ENCODE results near the gene TSNAX. TPM values are rescaled to one million over a fixed set of nuclear protein-coding genes. Genes with fewer than 3 reads are reported as not detected.

The TSNAX gene
- total and polyA plus RNA-seq, 4 donors, result 12.8 to 25.4 (median 19.6) TPM

DNA sequence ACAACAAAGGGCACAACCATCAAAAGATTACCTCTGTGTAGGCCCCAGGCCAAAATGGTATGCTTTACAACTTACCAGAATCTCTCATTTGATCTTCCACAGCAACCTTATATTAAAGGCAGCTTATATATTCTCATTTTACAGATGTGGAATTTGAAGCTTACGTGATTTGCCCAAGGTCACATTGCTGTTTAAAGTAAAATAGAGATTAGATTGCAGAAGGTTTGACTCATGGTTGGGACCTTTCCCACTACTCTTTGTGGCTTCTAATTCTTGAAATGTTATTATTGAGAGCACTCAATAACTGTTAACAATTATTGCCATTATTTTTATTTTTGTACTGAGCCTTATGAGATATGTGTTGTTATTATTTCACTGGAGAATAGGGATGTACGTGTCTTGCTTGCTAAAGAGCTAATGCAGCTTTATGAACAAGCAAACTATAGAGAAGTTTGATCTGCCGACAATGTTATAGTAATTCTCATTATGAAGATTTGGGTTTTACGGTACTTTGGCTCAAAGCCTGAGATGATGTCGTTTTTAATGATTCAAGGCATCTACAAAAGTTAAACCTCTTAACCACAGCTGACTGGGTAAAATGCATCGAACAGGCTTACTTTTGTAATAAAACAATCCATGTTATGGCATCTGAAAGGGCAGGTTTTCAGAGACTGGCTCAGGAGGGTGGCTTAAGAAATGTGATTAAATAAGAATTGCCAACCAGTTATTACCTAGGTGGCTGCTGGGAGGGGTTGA lies 43.3 kb upstream of the TSNAX start:
- WGBS, result 84% methylated on average over 6 of the region's 6 CpGs
- H3K4me1 ChIP-seq (ENCODE audit: control insufficient read depth in 4 of 4, insufficient read depth in 4 of 4, low read length in 3 of 4), result no peaks in the 10 kb centered on the region
- no peaks in the 10 kb centered on the region for H3K9me3 ChIP-seq (ENCODE audit: control insufficient read depth in 4 of 4, low read length in 3 of 4)
- H3K27me3 ChIP-seq (ENCODE audit: control insufficient read depth in 4 of 4, insufficient read depth in 4 of 4, low read length in 3 of 4), result no peaks in the 10 kb centered on the region
- TF ChIP-seq, protein P1, sequence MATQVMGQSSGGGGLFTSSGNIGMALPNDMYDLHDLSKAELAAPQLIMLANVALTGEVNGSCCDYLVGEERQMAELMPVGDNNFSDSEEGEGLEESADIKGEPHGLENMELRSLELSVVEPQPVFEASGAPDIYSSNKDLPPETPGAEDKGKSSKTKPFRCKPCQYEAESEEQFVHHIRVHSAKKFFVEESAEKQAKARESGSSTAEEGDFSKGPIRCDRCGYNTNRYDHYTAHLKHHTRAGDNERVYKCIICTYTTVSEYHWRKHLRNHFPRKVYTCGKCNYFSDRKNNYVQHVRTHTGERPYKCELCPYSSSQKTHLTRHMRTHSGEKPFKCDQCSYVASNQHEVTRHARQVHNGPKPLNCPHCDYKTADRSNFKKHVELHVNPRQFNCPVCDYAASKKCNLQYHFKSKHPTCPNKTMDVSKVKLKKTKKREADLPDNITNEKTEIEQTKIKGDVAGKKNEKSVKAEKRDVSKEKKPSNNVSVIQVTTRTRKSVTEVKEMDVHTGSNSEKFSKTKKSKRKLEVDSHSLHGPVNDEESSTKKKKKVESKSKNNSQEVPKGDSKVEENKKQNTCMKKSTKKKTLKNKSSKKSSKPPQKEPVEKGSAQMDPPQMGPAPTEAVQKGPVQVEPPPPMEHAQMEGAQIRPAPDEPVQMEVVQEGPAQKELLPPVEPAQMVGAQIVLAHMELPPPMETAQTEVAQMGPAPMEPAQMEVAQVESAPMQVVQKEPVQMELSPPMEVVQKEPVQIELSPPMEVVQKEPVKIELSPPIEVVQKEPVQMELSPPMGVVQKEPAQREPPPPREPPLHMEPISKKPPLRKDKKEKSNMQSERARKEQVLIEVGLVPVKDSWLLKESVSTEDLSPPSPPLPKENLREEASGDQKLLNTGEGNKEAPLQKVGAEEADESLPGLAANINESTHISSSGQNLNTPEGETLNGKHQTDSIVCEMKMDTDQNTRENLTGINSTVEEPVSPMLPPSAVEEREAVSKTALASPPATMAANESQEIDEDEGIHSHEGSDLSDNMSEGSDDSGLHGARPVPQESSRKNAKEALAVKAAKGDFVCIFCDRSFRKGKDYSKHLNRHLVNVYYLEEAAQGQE (IDR thresholded peaks at IDR 0.05), result no peak
- no peak for TF ChIP-seq EGR1 (IDR thresholded peaks at IDR 0.05; ENCODE audit: low read depth in 2 of 2)
- TF ChIP-seq, protein P2, sequence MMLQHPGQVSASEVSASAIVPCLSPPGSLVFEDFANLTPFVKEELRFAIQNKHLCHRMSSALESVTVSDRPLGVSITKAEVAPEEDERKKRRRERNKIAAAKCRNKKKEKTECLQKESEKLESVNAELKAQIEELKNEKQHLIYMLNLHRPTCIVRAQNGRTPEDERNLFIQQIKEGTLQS (IDR thresholded peaks at IDR 0.05), result no peak
- TF ChIP-seq, protein P3, sequence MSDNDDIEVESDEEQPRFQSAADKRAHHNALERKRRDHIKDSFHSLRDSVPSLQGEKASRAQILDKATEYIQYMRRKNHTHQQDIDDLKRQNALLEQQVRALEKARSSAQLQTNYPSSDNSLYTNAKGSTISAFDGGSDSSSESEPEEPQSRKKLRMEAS (IDR thresholded peaks at IDR 0.05), result no peak
- no peak for TF ChIP-seq RAD21 (IDR thresholded peaks at IDR 0.05)
- no peak for TF ChIP-seq HNF4A (conservative IDR thresholded peaks at IDR 0.05)
- TF ChIP-seq GABPA (IDR thresholded peaks at IDR 0.05 in 1 of 2, conservative IDR thresholded peaks at IDR 0.05 in 1 of 2), result no peak
- no peak for TF ChIP-seq FOXA1 (IDR thresholded peaks at IDR 0.05)
- TF ChIP-seq, protein P4, sequence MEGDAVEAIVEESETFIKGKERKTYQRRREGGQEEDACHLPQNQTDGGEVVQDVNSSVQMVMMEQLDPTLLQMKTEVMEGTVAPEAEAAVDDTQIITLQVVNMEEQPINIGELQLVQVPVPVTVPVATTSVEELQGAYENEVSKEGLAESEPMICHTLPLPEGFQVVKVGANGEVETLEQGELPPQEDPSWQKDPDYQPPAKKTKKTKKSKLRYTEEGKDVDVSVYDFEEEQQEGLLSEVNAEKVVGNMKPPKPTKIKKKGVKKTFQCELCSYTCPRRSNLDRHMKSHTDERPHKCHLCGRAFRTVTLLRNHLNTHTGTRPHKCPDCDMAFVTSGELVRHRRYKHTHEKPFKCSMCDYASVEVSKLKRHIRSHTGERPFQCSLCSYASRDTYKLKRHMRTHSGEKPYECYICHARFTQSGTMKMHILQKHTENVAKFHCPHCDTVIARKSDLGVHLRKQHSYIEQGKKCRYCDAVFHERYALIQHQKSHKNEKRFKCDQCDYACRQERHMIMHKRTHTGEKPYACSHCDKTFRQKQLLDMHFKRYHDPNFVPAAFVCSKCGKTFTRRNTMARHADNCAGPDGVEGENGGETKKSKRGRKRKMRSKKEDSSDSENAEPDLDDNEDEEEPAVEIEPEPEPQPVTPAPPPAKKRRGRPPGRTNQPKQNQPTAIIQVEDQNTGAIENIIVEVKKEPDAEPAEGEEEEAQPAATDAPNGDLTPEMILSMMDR (IDR thresholded peaks at IDR 0.05; ENCODE audit: low read depth, low read length, missing input control), result no peak
- TF ChIP-seq JUND (IDR thresholded peaks at IDR 0.05), result no peak
- TF ChIP-seq NR2F2 (IDR thresholded peaks at IDR 0.05), result no peak
- TF ChIP-seq TAF1 (conservative IDR thresholded peaks at IDR 0.05), result no peak
- no peak for TF ChIP-seq SP1 (IDR thresholded peaks at IDR 0.05)
- TF ChIP-seq RXRA (IDR thresholded peaks at IDR 0.05), result no peak
- TF ChIP-seq FOXA2 (IDR thresholded peaks at IDR 0.05), result no peak
- H3K4me3 ChIP-seq (ENCODE audit: low read depth in 1 of 3, low read length in 3 of 3), result no peak overlapping the region
- no peaks in the 10 kb centered on the region for H3K36me3 ChIP-seq (ENCODE audit: control insufficient read depth in 4 of 4, insufficient read depth in 3 of 4, low read depth in 1 of 4, low read length in 3 of 4)
- no peak overlapping the region for H3K9ac ChIP-seq (ENCODE audit: low read depth in 1 of 2, low read length in 2 of 2)
- no peak overlapping the region for H3K27ac ChIP-seq (ENCODE audit: low read depth in 1 of 2, low read length in 2 of 2)
- no peak for DNase-seq (ENCODE audit: low spot score)

DNA sequence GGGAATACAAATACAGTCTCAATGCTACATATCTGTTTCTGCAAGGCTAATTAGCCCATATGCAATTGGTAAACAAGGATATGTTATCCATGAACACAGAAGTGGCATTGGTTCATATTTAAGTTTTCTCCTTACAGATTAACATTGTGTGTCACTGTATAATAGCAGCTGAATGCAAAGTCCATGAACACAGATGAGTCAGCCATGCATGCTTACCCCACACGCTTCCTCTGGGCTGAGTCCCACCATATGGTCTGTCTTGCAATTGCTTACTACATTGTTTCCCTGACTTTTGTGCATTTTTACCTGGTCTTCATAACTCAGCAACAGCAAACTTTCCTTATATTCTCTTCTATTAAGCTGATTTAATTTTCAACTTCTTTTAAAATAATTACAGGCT lies 41.5 kb upstream of the TSNAX start:
- 93% methylated on average over 1 of the region's 1 CpG for WGBS
- H3K9me3 ChIP-seq (ENCODE audit: control insufficient read depth in 4 of 4, low read length in 3 of 4), result no peaks in the 10 kb centered on the region
- H3K4me3 ChIP-seq (ENCODE audit: low read depth in 1 of 3, low read length in 3 of 3), result no peak overlapping the region
- no peak for DNase-seq (ENCODE audit: low spot score)
- TF ChIP-seq NR2F2 (IDR thresholded peaks at IDR 0.05), result no peak
- no peak for TF ChIP-seq HNF4A (conservative IDR thresholded peaks at IDR 0.05)
- TF ChIP-seq, protein P3 (IDR thresholded peaks at IDR 0.05), result no peak
- TF ChIP-seq RXRA (IDR thresholded peaks at IDR 0.05), result no peak
- TF ChIP-seq GABPA (IDR thresholded peaks at IDR 0.05 in 1 of 2, conservative IDR thresholded peaks at IDR 0.05 in 1 of 2), result no peak
- no peak for TF ChIP-seq FOXA1 (IDR thresholded peaks at IDR 0.05)
- H3K36me3 ChIP-seq (ENCODE audit: control insufficient read depth in 4 of 4, insufficient read depth in 3 of 4, low read depth in 1 of 4, low read length in 3 of 4), result no peaks in the 10 kb centered on the region
- no peak overlapping the region for H3K9ac ChIP-seq (ENCODE audit: low read depth in 1 of 2, low read length in 2 of 2)
- no peaks in the 10 kb centered on the region for H3K4me1 ChIP-seq (ENCODE audit: control insufficient read depth in 4 of 4, insufficient read depth in 4 of 4, low read length in 3 of 4)
- no peaks in the 10 kb centered on the region for H3K27me3 ChIP-seq (ENCODE audit: control insufficient read depth in 4 of 4, insufficient read depth in 4 of 4, low read length in 3 of 4)
- no peak overlapping the region for H3K27ac ChIP-seq (ENCODE audit: low read depth in 1 of 2, low read length in 2 of 2)

Data from liver (tissue), 9 donors.